IMR-90 (cell line): ENCODE results near the gene SLC1A7.

Experiments used
- CTCF ChIP-seq: conservative IDR thresholded peaks from 2 replicates; pipeline ENCODE4 v1.5.1; 2012; ENCODE audit warnings: mild to moderate bottlenecking, low read depth, low read length, improper control_type of control experiment
- ELK1 ChIP-seq: fragments of 150-350 bp; IDR thresholded peaks from 2 replicates; pipeline ENCODE4 v1.6.1; 2016; ENCODE audit warnings: low read depth, mild to moderate bottlenecking, low read length, moderate library complexity, borderline replicate concordance
- POLR2A ChIP-seq: IDR thresholded peaks from 2 replicates; pipeline ENCODE4 v1.6.1; 2012; ENCODE audit warnings: mild to moderate bottlenecking, low read depth, low read length
- RAD21 ChIP-seq: IDR thresholded peaks from 2 replicates; pipeline ENCODE4 v1.6.1; 2012; ENCODE audit warnings: low read length, improper control_type of control experiment
- SMC3 ChIP-seq: fragments of 150-350 bp; IDR thresholded peaks from 2 replicates; pipeline ENCODE4 v1.6.1; 2016; ENCODE audit warnings: low read depth, mild to moderate bottlenecking, antibody characterized with exemption, low read length, moderate library complexity

DNA sequence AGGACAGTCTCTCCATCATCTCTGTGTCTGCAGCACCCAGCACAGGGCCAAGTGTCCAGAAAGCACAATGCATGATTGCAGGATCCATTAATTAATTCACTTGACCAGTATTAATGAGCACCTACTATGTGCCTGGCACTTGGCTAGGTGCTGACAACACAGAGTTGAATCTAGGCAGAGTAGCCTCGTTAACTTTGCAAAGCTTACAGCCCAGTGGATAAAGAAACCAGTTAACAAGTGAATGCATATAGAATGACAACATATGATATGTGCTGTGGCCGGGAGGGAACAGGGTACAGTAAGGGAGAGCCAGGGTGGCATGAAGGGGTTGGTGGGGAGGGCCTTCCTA lies 10.9 kb downstream of the SLC1A7 start:
- TF ChIP-seq POLR2A (no peak), CTCF (no peak), RAD21 (no peak), SMC3 (no peak), ELK1 (no peak)
